Activated T-helper 1 cell treated with anti-CD3 and anti-CD28 coated beads, Interleukin-12 subunit alpha, Interleukin-12 subunit beta, Interleukin-2, Interleukin-4 antibody, amounts not matched to agents 30 ng/mL and 10 ng/mL and 1 ng/mL, durations not matched to agents 14 hours and 24 hours and 36 hours (primary cell): ENCODE data around the gene TRAPPC2L. TPM values are rescaled to one million over a fixed set of nuclear protein-coding genes. Genes with fewer than 3 reads are reported as not detected.

Experiments used
- DNase-seq: peaks from one replicate; pipeline ENCODE4 v3.0.0; 2021; ENCODE audit warnings: low spot score
- H3K27ac Mint-ChIP-seq: one replicate; pipeline ENCODE4 v1.8.0; 2021; ENCODE audit warnings: mild to moderate bottlenecking, mixed read lengths
- H3K27me3 Mint-ChIP-seq: one replicate; pipeline ENCODE4 v1.8.0; 2022; ENCODE audit warnings: mild to moderate bottlenecking, moderate library complexity, mixed read lengths; ENCODE audit not compliant: insufficient read depth
- H3K36me3 Mint-ChIP-seq: one replicate; pipeline ENCODE4 v1.8.0; 2021; ENCODE audit warnings: low read depth, mixed read lengths
- H3K4me1 Mint-ChIP-seq: one replicate; pipeline ENCODE4 v1.8.0; 2021; ENCODE audit warnings: low read depth, mixed read lengths
- H3K4me3 Mint-ChIP-seq: one replicate; pipeline ENCODE4 v1.8.0; 2021; ENCODE audit warnings: mild to moderate bottlenecking, moderate library complexity, mixed read lengths
- H3K9me3 Mint-ChIP-seq: one replicate; pipeline ENCODE4 v1.8.0; 2021; ENCODE audit warnings: mixed read lengths
- intact Hi-C: fragments of 100-400 bp; cut with micrococcal nuclease; formaldehyde crosslinking; loops from one replicate; pipeline ENCODE4 v1.15.1; 2024
- total RNA-seq: library from RNA; stranded (reverse); gene quantifications from 2 replicates; pipeline ENCODE4 v1.2.3, GENCODE V29; 2022

The TRAPPC2L gene
- total RNA-seq, 1 donor from 2014 or later, result 65.4 TPM

DNA sequence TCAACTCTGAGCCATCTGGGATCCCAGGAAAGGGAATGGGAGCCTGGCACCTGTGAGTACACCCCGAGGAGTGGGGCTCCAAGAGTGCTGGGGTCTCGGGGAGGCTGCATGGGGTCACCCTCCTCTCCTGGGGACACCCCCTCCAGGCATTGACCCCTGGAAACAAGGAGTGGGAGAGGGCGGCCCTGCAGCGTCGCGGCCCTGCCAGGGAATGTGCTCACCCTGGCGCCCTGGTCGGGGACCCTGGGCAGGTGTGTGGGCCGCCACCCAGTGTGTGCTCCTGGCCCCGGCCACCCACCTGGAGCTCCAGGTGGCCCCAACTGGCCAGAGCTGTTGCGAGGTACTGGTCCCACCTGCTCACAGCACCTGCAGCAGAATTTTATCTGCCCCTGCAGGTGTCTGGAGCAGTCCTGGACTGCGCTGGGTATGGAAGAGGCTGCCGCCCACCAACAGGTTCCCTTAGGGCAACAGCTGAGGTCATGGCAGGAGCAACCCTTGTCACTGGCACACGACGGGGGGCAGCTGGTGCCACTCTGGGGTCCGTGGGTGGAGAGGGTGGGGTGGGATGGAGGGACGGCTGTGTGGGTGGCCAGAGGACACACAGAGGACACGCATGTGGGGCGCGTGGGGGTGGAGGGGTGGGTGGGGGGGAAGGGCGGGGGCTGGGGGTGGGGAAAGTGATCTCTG, 14.9 kb downstream of the TRAPPC2L start:
- no peaks in the 10 kb centered on the region for H3K4me1 Mint-ChIP-seq
- peaks cover 7% of the 10 kb centered on the region for H3K27me3 Mint-ChIP-seq
- intact Hi-C loops, result no loop called here
- H3K4me3 Mint-ChIP-seq, result no peak overlapping the region
- H3K27ac Mint-ChIP-seq, result no peak overlapping the region
- H3K36me3 Mint-ChIP-seq, result no peaks in the 10 kb centered on the region
- no peaks in the 10 kb centered on the region for H3K9me3 Mint-ChIP-seq
- DNase-seq, result no peak

DNA sequence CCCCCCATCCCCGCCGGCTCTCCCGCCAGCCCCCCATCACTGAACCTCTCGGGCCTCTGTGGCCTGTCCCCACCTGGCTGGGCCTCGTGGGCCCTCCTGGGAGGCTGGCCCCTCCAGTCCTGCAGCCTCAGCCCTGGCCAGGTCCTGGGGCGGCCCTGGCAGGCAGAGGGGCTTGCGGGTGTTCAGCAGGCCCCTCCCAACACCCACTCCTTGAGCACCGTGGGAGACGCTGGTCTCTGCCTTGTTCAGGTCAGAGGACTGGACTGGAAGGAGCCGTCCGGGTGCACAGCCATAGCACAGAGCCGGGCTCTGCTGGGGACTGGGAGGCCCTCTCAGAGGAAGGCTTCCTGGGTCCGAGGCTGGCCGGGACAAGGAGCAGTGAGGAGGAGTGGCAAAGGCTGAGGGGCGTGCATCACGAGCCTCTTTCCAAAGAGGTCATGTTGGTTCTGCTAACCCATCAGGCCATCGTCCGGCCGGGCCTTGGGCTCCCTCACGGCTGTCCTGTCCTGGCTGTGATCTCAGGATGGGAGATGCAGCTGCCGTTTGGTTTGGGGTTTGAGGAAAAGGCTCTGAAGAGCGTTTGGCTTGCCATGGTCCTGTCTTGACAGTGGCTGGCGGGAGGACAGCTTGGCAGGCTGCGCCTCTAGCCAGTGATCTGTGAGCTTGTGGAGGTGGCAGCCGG, 15.9 kb downstream of the TRAPPC2L start:
- intact Hi-C loops, result no loop called here
- no peak for DNase-seq
- no peak overlapping the region for H3K27ac Mint-ChIP-seq
- H3K4me1 Mint-ChIP-seq, result no peaks in the 10 kb centered on the region
- H3K9me3 Mint-ChIP-seq, result no peaks in the 10 kb centered on the region
- no peaks in the 10 kb centered on the region for H3K36me3 Mint-ChIP-seq
- H3K27me3 Mint-ChIP-seq, result peaks cover 7% of the 10 kb centered on the region
- H3K4me3 Mint-ChIP-seq, result no peak overlapping the region

DNA sequence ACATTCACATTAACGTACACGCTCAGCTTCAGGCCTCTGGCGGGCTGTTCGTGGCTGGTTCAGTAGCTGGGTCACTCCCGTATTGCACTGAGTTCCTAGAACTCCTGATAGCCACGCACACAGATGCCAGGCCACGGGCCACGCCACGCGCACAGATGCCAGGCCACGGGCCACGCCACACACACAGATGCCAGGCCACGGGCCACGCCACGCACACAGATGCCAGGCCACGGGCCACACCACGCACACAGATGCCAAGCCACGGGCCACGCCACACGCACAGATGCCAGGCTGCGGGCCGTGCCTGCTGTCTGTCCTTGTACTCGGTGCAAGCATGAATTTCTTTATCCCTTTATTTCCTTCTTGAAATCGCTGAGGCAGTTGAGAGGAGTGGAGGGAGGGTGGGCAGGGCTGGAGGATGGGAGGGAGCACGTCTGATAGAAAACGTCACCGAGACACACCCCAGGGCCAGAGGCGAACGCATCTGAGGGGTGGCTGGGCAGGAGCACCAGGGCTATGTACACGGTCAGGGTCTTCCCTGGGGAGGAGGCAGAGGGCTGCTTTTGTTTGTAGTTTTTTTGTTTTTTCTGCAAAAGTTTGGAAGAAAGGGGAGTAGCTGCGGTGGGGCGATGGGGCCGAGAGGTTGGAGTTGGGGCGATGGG, 18.1 kb downstream of the TRAPPC2L start:
- H3K9me3 Mint-ChIP-seq, result no peaks in the 10 kb centered on the region
- intact Hi-C loops, result no loop called here

DNA sequence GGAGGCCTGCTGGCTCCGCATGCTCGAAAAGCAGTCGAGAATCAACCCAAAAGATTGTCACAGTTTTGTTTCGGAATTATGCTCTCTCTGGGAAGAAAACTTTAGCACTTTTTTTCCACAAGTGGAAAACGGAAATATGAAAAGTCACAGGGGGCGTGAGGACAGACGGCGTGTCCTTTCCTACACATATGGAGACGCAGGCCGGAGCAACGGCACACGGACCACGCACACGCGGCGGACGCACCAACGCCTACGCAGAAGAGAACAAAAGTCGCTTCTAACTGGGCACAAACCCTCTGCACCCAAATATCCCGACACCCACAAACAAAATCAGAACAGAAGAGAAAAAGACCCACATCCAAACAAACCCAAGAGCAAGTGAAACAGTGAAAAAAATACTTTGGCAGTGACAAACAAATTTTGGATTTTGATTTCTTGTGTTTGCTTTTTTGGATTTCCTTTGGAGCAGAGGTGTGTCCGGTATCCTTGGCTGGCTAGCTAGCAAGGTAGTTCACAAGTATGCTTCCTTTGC, 18.8 kb downstream of the TRAPPC2L start:
- Mint-ChIP-seq H3K36me3 (no peaks in the 10 kb centered on the region), H3K27ac (no peak overlapping the region), H3K9me3 (no peaks in the 10 kb centered on the region), H3K4me1 (no peaks in the 10 kb centered on the region), H3K4me3 (no peak overlapping the region), H3K27me3 (no peaks in the 10 kb centered on the region)
- no peak for DNase-seq
- intact Hi-C loops, result no loop called here

More for the DNA sequence above, 18.1 kb downstream of the TRAPPC2L start:
- Mint-ChIP-seq H3K36me3 (no peaks in the 10 kb centered on the region), H3K4me1 (no peaks in the 10 kb centered on the region), H3K4me3 (no peak overlapping the region), H3K27ac (no peak overlapping the region), H3K27me3 (no peaks in the 10 kb centered on the region)
- no peak for DNase-seq

DNA sequence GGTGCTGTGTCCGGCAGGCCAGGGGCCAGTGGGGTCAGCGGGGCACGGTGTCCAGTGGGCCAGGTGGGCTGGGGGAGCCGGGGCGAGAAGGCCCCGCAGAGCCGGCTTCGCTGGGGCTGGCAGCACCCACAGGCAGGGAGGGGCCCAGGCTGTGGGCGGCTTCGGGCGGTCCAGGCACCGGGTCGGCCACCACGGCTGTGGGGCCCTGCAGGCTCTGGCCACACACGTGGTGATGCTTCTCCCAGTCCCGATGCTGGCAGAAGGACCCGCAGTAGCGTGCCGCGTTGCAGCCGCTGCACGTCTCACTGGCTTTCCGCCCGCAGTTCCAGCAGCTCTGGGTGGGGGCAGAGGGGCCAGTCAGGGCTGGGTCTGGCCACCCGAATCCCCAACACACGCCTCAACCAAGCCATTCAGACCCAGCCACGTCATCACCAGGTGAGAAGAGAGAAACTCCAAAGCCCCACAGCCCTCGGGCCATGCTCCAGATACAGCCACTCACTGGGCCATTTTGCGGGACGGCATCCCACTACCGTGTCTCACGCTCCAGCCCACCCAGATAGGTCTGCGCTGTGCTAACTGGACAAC, 20.1 kb downstream of the TRAPPC2L start:
- no peaks in the 10 kb centered on the region for H3K36me3 Mint-ChIP-seq
- intact Hi-C loops, result no loop called here

DNA sequence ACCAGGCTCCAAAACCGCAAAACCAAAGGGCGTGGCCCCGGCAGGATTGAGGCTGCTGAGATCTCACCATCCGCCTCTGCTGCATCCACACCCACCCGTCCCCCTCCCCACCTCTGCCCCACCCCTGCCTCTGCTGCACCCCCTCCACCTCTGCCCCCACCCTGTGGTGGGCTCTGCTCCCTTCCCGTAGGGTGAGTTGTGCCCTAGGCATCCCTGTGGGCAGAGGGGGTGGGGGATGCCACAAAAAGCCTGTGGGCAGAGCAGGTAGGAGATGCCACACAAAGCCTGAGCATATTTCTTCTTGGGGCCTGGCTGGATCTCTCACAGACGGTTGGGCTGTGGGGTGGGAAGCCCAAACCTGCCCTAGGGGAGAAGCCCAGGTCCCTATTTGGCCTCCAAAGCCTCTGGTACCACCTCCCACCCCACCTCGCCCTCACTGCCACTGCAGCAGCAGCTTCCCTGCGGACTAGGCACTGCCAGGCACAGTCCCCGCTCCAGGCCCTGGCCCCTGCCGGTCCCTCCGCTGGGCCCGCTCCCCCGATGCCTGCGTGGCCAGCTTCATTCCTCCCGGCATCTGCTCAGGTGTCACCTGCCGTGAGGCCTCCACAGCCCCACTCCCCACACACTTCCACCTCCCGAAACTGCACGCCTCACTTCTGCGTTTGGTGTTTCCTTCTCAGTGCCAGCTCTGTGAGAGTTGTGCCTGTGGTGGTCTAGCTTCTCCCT, 20.8 kb downstream of the TRAPPC2L start:
- Mint-ChIP-seq H3K27me3 (no peaks in the 10 kb centered on the region), H3K27ac (no peak overlapping the region), H3K36me3 (no peaks in the 10 kb centered on the region), H3K9me3 (no peaks in the 10 kb centered on the region), H3K4me1 (peaks cover 6% of the 10 kb centered on the region), H3K4me3 (no peak overlapping the region)
- intact Hi-C loops, result no loop called here
- no peak for DNase-seq

More for the DNA sequence above, 20.1 kb downstream of the TRAPPC2L start:
- H3K4me3 Mint-ChIP-seq, result no peak overlapping the region
- no peaks in the 10 kb centered on the region for H3K9me3 Mint-ChIP-seq
- H3K4me1 Mint-ChIP-seq, result peaks cover under 1% of the 10 kb centered on the region
- H3K27me3 Mint-ChIP-seq, result no peaks in the 10 kb centered on the region
- DNase-seq, result no peak
- no peak overlapping the region for H3K27ac Mint-ChIP-seq

DNA sequence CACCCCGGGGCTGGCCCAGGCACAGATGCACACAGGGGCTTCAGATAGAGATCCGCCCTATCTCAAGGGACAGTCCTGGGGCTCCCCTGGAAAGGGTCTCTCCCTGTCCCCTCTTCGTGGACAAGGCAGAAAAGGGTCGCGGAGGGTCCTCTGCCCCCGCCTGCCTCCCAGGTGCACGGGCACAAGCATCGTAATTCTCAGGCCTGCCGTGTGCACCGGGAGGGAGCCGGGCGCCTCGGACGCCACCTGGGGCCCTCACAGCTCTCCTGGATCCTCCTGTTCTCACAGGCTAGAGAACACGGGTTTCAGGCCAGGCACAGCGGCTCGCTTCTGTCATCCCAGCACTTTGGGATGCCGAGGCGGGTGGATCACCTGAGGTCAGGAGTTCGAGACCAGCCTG, 21.4 kb downstream of the TRAPPC2L start:
- H3K27ac Mint-ChIP-seq, result no peak overlapping the region
- no peaks in the 10 kb centered on the region for H3K9me3 Mint-ChIP-seq
- H3K4me1 Mint-ChIP-seq, result peaks cover 6% of the 10 kb centered on the region
- DNase-seq, result no peak
- H3K36me3 Mint-ChIP-seq, result no peaks in the 10 kb centered on the region
- no peak overlapping the region for H3K4me3 Mint-ChIP-seq
- H3K27me3 Mint-ChIP-seq, result no peaks in the 10 kb centered on the region
- intact Hi-C loops, result no loop called here

DNA sequence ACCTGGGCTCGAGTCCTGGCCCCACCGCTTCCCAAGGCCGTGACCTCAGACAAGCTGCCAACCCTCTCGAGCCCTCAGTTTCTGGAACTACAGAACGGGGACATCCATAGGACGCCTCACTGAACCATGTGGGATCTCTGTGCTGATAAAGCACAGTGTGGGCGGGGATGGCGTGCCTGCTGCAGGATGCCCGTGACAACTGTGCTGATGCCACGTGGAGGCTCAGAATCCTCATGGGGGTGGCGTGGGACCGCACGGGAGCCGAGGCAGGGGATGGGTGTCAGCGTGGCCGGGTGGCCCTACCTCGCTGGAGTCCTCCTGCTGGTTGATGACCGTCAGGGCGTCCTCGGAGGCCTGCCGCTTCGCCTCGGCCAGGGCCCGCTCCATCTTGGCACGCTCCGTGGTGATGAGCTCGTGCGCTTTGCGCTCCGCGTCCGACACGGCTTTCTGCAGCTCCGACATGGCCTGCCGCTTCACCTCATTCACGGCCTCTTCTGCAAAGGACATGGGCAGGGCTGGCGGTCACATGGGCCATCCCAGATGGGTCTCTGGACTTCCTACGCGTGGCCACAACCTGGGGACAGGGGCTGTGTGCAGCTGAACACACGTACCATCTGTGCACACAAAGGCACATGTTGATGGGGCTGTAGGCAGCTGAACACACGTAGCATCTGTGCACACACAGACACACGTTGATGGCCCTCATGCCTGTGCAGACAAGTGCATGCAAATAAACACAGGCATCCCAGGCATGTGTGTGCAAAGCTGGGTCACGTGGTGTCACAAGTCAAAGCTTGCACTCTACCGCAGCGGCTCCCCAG, 22.2 kb downstream of the TRAPPC2L start:
- intact Hi-C loops, result no loop called here
- H3K4me1 Mint-ChIP-seq, result peaks cover 6% of the 10 kb centered on the region
- H3K27me3 Mint-ChIP-seq, result no peaks in the 10 kb centered on the region

DNA sequence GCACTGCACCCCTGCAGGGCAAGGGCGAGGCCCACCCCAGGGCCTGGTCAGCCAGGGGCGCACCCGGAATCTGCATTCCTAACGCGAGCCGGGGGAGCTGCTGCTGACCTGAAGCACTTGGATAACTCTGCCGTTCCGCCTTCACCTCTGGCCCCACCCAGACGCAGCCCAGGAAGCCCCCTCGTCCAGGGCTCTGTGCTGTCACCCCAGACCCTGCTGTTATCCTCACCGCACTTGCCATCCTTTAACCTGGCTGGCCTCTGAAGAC, 22.8 kb downstream of the TRAPPC2L start:
- Mint-ChIP-seq H3K9me3 (no peaks in the 10 kb centered on the region), H3K36me3 (no peaks in the 10 kb centered on the region), H3K4me3 (no peak overlapping the region), H3K27me3 (no peaks in the 10 kb centered on the region), H3K27ac (no peak overlapping the region), H3K4me1 (peaks cover 6% of the 10 kb centered on the region)
- no peak for DNase-seq
- intact Hi-C loops, result no loop called here

More for the DNA sequence above, 22.2 kb downstream of the TRAPPC2L start:
- no peak for DNase-seq
- no peaks in the 10 kb centered on the region for H3K36me3 Mint-ChIP-seq
- H3K4me3 Mint-ChIP-seq, result no peak overlapping the region
- no peak overlapping the region for H3K27ac Mint-ChIP-seq
- no peaks in the 10 kb centered on the region for H3K9me3 Mint-ChIP-seq

DNA sequence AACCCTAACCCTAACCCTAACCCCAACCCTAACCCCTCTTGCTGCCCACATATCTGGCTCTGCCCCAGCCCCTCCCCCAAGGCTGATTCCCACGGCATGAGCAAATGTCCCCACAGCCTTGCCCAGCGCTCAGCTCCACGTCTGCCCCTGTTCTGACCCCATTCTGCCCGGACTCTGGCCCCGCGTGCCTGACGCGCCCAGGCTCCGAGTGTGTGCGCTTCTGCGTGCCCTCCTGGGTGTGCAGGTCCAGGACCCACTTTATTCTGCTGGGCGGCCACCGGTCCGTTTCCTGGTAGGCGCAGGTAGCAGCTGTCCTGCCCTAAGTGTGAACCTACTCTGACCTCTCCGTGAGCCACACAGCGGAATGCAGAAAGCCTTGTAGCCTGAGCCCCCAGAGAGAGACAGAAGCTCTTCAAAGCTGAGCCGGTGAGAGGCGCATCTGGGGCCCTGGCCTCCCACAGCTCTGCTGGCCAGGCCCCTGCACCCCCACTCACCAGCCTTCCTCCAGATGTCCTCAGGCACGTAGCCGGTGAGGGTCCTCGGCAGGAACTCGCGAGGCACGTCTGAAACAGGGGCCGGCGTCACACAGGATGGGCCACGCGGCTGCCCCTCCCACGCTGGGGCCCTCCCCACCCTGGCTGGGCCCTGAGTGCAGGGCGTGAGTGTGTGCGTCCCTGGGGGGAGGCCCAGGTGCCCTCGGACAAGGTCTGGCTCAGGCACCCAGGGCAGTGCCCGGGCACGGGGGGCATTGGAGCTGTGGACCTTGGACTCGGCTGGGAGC, 23.5 kb downstream of the TRAPPC2L start:
- intact Hi-C loops, result no loop called here
- no peak overlapping the region for H3K4me3 Mint-ChIP-seq
- H3K4me1 Mint-ChIP-seq, result peaks cover 6% of the 10 kb centered on the region
- no peaks in the 10 kb centered on the region for H3K36me3 Mint-ChIP-seq
- DNase-seq, result no peak
- H3K9me3 Mint-ChIP-seq, result no peaks in the 10 kb centered on the region
- no peaks in the 10 kb centered on the region for H3K27me3 Mint-ChIP-seq
- no peak overlapping the region for H3K27ac Mint-ChIP-seq

DNA sequence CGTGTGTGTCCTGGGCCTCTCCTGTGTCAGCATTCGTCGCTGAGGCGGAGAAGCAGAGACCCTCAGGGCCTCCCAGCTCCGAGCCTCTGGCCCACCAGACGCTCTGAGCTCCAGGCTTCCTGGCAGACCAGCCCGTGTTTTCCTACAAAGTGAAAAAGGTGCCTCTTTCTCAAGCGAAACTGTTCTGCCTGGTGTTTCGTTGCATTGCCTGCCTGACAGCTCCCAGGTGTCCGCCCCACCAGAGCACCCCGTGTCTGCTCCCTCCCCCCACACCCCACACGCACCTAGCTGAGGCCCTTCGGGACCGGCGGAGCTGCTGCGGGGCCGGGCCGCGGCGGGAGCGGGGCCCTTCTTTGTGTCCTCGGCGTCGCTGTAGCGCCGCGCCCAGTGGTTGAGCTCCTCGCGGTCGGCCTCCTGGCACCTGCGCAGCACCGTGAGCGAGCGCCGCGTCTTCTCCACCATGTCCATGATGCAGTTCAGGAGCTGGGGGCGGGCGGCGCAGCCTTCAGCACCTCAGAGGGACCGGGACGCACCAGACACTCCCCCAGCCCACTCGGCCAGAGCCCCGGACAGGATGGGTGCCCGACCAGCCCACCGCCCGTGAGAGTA, 24.2 kb downstream of the TRAPPC2L start:
- H3K4me1 Mint-ChIP-seq, result peaks cover 6% of the 10 kb centered on the region
- no peak overlapping the region for H3K27ac Mint-ChIP-seq
- no peaks in the 10 kb centered on the region for H3K27me3 Mint-ChIP-seq
- no peak for DNase-seq
- no peak overlapping the region for H3K4me3 Mint-ChIP-seq
- no peaks in the 10 kb centered on the region for H3K36me3 Mint-ChIP-seq
- H3K9me3 Mint-ChIP-seq, result no peaks in the 10 kb centered on the region
- intact Hi-C loops, result no loop called here
